B cell (primary cell): ENCODE results near the gene MGA.

ENCODE experiments used
- EZH2 ChIP-seq: IDR thresholded peaks from 2 replicates; pipeline ENCODE4 v1.6.1; 2012; ENCODE audit warnings: borderline replicate concordance, low read depth, mild to moderate bottlenecking, moderate library complexity, low read length; ENCODE audit not compliant: insufficient read depth, poor library complexity, severe bottlenecking
- TF ChIP-seq, protein P1 (sequence below): fragments of 200-600 bp; IDR thresholded peaks from one replicate; pipeline ENCODE4 v1.8.0; 2022; ENCODE audit warnings: antibody characterized with exemption, mild to moderate bottlenecking

DNA sequence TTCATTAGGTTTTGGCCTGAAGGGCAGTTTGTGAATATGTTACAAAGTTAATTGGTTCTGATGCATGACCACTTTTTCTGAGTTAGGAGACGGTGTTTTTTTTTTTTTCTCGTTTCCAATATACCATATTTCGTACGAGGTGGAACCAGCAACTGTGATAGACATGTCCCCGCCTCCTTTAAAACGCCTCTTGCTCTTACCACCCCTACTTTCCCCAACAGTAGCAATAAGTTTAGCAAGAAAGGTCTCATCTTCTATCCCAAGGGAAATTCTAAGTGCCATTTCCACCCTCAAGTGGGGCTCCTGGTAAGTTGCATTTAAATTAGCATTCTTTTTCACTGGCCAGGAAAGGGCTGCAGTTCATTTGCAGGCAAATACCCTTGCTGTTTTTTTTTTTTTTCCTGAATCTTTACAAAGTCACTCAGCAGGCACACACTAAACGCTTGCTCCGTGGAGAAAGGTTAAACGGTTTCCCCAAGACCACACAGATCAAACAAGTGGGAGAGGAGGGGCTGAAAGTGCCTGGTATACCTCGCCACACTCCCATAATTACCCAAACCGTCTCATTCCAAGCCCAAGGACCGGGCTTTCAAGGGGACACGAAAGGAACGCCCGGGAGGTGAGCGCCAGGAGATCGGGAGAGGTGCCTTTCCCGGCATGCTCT, 39.5 kb upstream of the MGA start:
- TF ChIP-seq, protein P1, sequence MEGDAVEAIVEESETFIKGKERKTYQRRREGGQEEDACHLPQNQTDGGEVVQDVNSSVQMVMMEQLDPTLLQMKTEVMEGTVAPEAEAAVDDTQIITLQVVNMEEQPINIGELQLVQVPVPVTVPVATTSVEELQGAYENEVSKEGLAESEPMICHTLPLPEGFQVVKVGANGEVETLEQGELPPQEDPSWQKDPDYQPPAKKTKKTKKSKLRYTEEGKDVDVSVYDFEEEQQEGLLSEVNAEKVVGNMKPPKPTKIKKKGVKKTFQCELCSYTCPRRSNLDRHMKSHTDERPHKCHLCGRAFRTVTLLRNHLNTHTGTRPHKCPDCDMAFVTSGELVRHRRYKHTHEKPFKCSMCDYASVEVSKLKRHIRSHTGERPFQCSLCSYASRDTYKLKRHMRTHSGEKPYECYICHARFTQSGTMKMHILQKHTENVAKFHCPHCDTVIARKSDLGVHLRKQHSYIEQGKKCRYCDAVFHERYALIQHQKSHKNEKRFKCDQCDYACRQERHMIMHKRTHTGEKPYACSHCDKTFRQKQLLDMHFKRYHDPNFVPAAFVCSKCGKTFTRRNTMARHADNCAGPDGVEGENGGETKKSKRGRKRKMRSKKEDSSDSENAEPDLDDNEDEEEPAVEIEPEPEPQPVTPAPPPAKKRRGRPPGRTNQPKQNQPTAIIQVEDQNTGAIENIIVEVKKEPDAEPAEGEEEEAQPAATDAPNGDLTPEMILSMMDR: no peak
- no peak for TF ChIP-seq EZH2
